ENCODE results near the gene C20orf144.

- TF ChIP-seq, protein P1, sequence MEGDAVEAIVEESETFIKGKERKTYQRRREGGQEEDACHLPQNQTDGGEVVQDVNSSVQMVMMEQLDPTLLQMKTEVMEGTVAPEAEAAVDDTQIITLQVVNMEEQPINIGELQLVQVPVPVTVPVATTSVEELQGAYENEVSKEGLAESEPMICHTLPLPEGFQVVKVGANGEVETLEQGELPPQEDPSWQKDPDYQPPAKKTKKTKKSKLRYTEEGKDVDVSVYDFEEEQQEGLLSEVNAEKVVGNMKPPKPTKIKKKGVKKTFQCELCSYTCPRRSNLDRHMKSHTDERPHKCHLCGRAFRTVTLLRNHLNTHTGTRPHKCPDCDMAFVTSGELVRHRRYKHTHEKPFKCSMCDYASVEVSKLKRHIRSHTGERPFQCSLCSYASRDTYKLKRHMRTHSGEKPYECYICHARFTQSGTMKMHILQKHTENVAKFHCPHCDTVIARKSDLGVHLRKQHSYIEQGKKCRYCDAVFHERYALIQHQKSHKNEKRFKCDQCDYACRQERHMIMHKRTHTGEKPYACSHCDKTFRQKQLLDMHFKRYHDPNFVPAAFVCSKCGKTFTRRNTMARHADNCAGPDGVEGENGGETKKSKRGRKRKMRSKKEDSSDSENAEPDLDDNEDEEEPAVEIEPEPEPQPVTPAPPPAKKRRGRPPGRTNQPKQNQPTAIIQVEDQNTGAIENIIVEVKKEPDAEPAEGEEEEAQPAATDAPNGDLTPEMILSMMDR (IDR thresholded peaks at IDR 0.05), result no peak
- TF ChIP-seq SIN3A (IDR thresholded peaks at IDR 0.05; ENCODE audit: borderline replicate concordance, insufficient read depth, low read depth, low read length) (no peak), REST (IDR thresholded peaks at IDR 0.05; ENCODE audit: insufficient read depth in 1 of 2, low read depth in 2 of 2, low read length in 1 of 2) (no peak)
Measured at GRCh38 chr20:33651562-33652048, 10.5 kb upstream of the C20orf144 start.
